ACC112 (cell line): ENCODE results near the gene GALNTL6.

Experiments used
- H2AFZ ChIP-seq: fragments of 200-600 bp; sonication (generic); one replicate; pipeline ENCODE4 v1.6.0; 2017; ENCODE audit warnings: antibody characterized with exemption, low read length; ENCODE audit not compliant: unreplicated experiment
- H3K27ac ChIP-seq: fragments of 200-600 bp; sonication (generic); 2 replicates; pipeline ENCODE4 v1.5.1; 2014; ENCODE audit warnings: low read depth, mild to moderate bottlenecking, antibody characterized with exemption, low read length, moderate library complexity
- H3K27me3 ChIP-seq: fragments of 200-600 bp; sonication (generic); 2 replicates; pipeline ENCODE4 v1.6.1; 2014; ENCODE audit warnings: mild to moderate bottlenecking, antibody characterized with exemption, low read length, moderate library complexity, mixed read lengths; ENCODE audit not compliant: insufficient read depth
- H3K36me3 ChIP-seq: fragments of 200-600 bp; sonication (generic); 2 replicates; pipeline ENCODE4 v1.6.1; 2016; ENCODE audit warnings: mild to moderate bottlenecking, antibody characterized with exemption, low read length, moderate library complexity, mixed read lengths; ENCODE audit not compliant: insufficient read depth
- H3K4me1 ChIP-seq: fragments of 200-600 bp; sonication (generic); one replicate; pipeline ENCODE4 v1.6.1; 2016; ENCODE audit warnings: low read length, mixed read lengths; ENCODE audit not compliant: insufficient read depth, unreplicated experiment, control insufficient read depth
- H3K4me3 ChIP-seq: fragments of 200-600 bp; sonication (generic); 2 replicates; pipeline ENCODE4 v1.5.1; 2014; ENCODE audit warnings: mild to moderate bottlenecking, low read depth, low read length
- H3K79me2 ChIP-seq: fragments of 200-600 bp; sonication (generic); one replicate; pipeline ENCODE4 v1.6.0; 2016; ENCODE audit warnings: low read length; ENCODE audit not compliant: control insufficient read depth, unreplicated experiment, insufficient read depth

GALNTL6 gene

GRCh38 chr4:172253409-172253808, 440.2 kb downstream of the GALNTL6 start:
- no peaks in the 10 kb centered on the region for H3K4me1 ChIP-seq
- H3K36me3 ChIP-seq = no peaks in the 10 kb centered on the region
- H3K79me2 ChIP-seq = no peaks in the 10 kb centered on the region
- H3K27ac ChIP-seq = no peak overlapping the region
- H2AFZ ChIP-seq = no peak overlapping the region
- H3K27me3 ChIP-seq = no peaks in the 10 kb centered on the region
- no peak overlapping the region for H3K4me3 ChIP-seq

- H3K27me3 ChIP-seq = no peaks in the 10 kb centered on the region
- no peak overlapping the region for H3K4me3 ChIP-seq
- no peaks in the 10 kb centered on the region for H3K79me2 ChIP-seq
Measured at GRCh38 chr4:172256820-172257219, 443.6 kb downstream of the GALNTL6 start.

DNA sequence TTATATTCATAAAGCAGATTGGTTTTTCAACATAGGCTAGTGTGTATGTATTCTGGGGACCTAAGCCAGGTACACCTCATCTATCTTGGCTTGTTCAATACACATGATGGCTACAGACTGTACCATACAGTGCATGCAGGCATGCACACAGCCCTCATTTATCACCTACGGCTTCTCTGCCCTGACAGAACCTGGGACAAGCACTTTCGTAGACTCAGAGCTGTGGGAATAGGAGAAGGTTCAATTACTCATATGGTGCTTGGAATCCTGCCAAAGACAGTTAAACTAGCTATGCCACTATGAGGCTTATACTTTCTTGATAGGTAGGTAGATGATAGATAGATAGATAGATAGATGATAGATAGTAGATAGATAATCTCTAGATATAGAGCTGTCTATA, 457.2 kb downstream of the GALNTL6 start:
- Histone ChIP-seq H3K36me3 (no peaks in the 10 kb centered on the region), H3K79me2 (no peaks in the 10 kb centered on the region), H3K27ac (no peak overlapping the region)

More at GRCh38 chr4:172256820-172257219, 443.6 kb downstream of the GALNTL6 start:
- H3K36me3 ChIP-seq = no peaks in the 10 kb centered on the region
- H3K27ac ChIP-seq = no peak overlapping the region
- no peak overlapping the region for H2AFZ ChIP-seq
- no peaks in the 10 kb centered on the region for H3K4me1 ChIP-seq

DNA sequence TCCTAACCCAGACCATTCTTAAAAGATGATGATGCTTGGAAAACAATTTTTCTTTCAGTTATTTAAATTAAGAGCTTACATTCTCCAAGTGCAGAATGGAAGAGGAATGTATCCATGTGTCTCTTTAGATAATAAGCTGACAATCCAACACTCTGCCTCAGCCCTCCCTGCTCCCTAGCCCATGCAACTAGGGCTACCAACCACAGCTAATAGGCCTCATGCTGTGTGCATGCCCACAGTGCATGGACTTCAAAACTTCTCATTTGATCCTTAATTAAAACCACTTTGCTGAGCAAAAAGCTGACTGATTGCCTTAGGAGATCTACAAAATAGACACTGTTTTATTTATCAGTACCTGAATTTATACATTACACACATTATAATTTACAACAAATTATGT, 473.9 kb downstream of the GALNTL6 start:
- Histone ChIP-seq H3K4me1 (no peaks in the 10 kb centered on the region), H2AFZ (no peak overlapping the region), H3K27me3 (no peaks in the 10 kb centered on the region), H3K36me3 (no peaks in the 10 kb centered on the region), H3K4me3 (no peak overlapping the region), H3K79me2 (no peaks in the 10 kb centered on the region), H3K27ac (no peak overlapping the region)

More for the DNA sequence above, 457.2 kb downstream of the GALNTL6 start:
- Histone ChIP-seq H3K27me3 (no peaks in the 10 kb centered on the region), H2AFZ (no peak overlapping the region), H3K4me1 (no peaks in the 10 kb centered on the region), H3K4me3 (no peak overlapping the region)

DNA sequence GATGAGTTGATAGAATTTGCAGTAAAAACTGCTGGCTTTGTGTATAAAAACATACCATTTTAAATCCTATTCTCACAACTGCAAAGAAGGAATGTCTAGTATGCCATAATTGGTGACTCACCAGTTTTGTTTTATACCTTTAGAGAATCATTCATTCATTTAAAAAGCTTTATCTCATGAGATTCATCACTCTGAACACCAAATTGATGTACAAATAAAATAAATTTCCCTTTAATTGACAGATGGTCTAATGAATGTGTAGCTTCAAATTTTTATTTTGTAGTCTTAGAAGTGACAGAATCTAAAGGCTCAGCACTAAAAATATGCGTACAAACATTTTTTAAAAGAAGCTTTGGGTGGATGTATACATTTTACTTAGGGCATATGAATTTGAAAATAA, 492.5 kb downstream of the GALNTL6 start:
- Histone ChIP-seq H3K4me1 (no peaks in the 10 kb centered on the region), H2AFZ (no peak overlapping the region), H3K27ac (no peak overlapping the region), H3K27me3 (no peaks in the 10 kb centered on the region), H3K79me2 (no peaks in the 10 kb centered on the region), H3K4me3 (no peak overlapping the region), H3K36me3 (no peaks in the 10 kb centered on the region)

GRCh38 chr4:172308078-172308477, 494.9 kb downstream of the GALNTL6 start:
- Histone ChIP-seq H3K79me2 (no peaks in the 10 kb centered on the region), H3K4me1 (no peaks in the 10 kb centered on the region), H3K27me3 (no peaks in the 10 kb centered on the region), H2AFZ (no peak overlapping the region), H3K4me3 (no peak overlapping the region), H3K27ac (no peak overlapping the region), H3K36me3 (no peaks in the 10 kb centered on the region)

- Histone ChIP-seq H3K36me3 (no peaks in the 10 kb centered on the region), H3K27ac (no peak overlapping the region), H3K4me3 (no peak overlapping the region), H3K27me3 (no peaks in the 10 kb centered on the region), H2AFZ (no peak overlapping the region), H3K4me1 (no peaks in the 10 kb centered on the region), H3K79me2 (no peaks in the 10 kb centered on the region)
Measured at GRCh38 chr4:172311682-172312081, 498.5 kb downstream of the GALNTL6 start.

DNA sequence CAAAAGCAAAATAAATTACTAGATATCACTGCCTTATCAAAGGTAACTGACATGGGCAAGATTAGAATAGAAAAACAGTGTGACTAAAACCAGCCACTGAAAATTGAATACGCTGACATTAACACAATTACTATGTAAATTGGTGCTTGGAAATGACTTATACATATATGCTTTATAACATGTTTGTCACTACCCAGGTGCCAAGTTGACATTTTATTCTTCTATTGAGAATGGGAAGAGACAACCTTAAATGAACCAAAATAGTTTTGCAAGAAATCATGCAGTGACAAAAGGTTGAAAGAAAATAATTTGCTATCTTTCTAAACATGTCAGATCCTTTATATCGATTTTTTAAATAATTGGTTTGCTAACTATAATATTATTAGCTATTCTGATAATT, 510.1 kb downstream of the GALNTL6 start:
- Histone ChIP-seq H3K27ac (no peak overlapping the region), H3K27me3 (no peaks in the 10 kb centered on the region), H3K4me3 (no peak overlapping the region), H3K36me3 (no peaks in the 10 kb centered on the region), H3K4me1 (no peaks in the 10 kb centered on the region), H3K79me2 (no peaks in the 10 kb centered on the region), H2AFZ (no peak overlapping the region)

- no peaks in the 10 kb centered on the region for H3K36me3 ChIP-seq
- H2AFZ ChIP-seq = no peak overlapping the region
- no peaks in the 10 kb centered on the region for H3K27me3 ChIP-seq
- H3K27ac ChIP-seq = no peak overlapping the region
- no peaks in the 10 kb centered on the region for H3K79me2 ChIP-seq
- H3K4me1 ChIP-seq = no peaks in the 10 kb centered on the region
- H3K4me3 ChIP-seq = no peak overlapping the region
Measured at GRCh38 chr4:172344308-172344938, 531.2 kb downstream of the GALNTL6 start.

DNA sequence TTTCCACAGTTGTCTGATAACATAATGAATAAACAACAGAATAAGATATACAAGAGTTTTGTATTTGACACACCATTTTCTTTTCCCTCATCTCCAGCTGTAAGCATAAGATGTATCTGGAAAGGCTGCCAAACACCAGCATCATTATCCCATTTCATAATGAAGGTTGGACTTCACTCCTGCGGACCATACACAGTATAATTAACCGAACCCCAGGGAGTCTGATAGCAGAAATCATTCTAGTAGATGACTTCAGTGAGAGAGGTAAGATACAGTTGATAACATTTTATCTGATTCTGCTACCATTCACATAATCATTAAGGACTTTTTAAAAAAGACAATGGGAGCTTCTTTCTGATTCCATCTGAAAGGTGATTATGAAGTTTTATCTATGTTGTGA, 535.2 kb downstream of the GALNTL6 start:
- H2AFZ ChIP-seq = no peak overlapping the region
- H3K27me3 ChIP-seq = no peaks in the 10 kb centered on the region
- no peak overlapping the region for H3K4me3 ChIP-seq
- no peaks in the 10 kb centered on the region for H3K4me1 ChIP-seq
- H3K36me3 ChIP-seq = no peaks in the 10 kb centered on the region
- H3K27ac ChIP-seq = no peak overlapping the region
- H3K79me2 ChIP-seq = no peaks in the 10 kb centered on the region

GRCh38 chr4:172352356-172352755, 539.2 kb downstream of the GALNTL6 start:
- H3K4me3 ChIP-seq = no peak overlapping the region
- H3K4me1 ChIP-seq = no peaks in the 10 kb centered on the region
- H3K79me2 ChIP-seq = no peaks in the 10 kb centered on the region
- H2AFZ ChIP-seq = no peak overlapping the region
- H3K27ac ChIP-seq = no peak overlapping the region
- H3K36me3 ChIP-seq = no peaks in the 10 kb centered on the region
- H3K27me3 ChIP-seq = no peaks in the 10 kb centered on the region
